ENCODE measurements around the gene COPB1.

DNA sequence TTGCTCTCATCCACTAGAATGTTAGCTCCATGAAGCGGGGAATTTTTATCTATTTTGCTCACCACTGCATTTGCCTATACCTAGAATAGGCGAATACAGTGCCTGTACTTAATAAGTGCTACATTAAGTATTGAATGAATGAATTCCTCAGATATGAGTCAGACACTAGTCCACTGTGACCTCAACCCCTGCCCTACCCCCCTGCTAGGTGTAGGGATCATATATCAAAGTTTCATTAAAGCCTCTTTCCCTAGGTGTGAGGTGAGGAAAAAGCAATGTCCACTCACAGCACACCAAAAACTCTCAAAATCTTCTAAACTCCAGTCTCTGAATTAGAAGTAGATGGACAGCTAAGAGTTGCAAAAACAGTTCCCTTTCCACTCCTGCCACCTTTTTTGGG is 30.3 kb upstream of the COPB1 start:
- TF ChIP-seq ELF4 (IDR thresholded peaks at IDR 0.05) (no peak), TARDBP (IDR thresholded peaks at IDR 0.05) (no peak), FOXM1 (IDR thresholded peaks at IDR 0.05; ENCODE audit: borderline replicate concordance) (no peak), SP1 (IDR thresholded peaks at IDR 0.05) (no peak), L3MBTL2 (conservative IDR thresholded peaks at IDR 0.05) (no peak)
- TF ChIP-seq, protein P1, sequence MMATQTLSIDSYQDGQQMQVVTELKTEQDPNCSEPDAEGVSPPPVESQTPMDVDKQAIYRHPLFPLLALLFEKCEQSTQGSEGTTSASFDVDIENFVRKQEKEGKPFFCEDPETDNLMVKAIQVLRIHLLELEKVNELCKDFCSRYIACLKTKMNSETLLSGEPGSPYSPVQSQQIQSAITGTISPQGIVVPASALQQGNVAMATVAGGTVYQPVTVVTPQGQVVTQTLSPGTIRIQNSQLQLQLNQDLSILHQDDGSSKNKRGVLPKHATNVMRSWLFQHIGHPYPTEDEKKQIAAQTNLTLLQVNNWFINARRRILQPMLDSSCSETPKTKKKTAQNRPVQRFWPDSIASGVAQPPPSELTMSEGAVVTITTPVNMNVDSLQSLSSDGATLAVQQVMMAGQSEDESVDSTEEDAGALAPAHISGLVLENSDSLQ (IDR thresholded peaks at IDR 0.05) = no peak

Measured in HEK293T (cell line).